Measurements from ENCODE around the gene SLC1A2.

The SLC1A2 gene

DNA sequence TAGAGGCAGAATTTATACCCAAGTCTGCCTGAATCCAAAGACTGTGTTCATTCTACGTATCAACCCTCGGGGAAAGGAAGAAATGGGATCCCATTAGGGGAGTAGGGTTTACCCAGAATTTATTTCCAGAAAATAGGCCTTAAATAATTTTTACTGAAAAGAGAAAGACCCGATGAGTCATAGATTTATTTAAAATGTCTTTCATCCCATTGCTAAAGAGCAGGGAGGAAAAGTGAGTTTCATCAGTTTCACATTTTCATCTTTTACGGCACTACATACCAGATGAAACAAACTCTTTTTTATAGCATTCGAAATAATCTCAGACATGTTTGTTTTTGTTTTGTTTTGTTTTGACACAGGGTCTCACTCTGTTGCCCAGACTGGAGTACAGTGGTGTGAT, 31.3 kb downstream of the SLC1A2 start:
- POLR2A ChIA-PET = no interaction called here
- no peak for DNase-seq (ENCODE audit: extremely low spot score)

DNA sequence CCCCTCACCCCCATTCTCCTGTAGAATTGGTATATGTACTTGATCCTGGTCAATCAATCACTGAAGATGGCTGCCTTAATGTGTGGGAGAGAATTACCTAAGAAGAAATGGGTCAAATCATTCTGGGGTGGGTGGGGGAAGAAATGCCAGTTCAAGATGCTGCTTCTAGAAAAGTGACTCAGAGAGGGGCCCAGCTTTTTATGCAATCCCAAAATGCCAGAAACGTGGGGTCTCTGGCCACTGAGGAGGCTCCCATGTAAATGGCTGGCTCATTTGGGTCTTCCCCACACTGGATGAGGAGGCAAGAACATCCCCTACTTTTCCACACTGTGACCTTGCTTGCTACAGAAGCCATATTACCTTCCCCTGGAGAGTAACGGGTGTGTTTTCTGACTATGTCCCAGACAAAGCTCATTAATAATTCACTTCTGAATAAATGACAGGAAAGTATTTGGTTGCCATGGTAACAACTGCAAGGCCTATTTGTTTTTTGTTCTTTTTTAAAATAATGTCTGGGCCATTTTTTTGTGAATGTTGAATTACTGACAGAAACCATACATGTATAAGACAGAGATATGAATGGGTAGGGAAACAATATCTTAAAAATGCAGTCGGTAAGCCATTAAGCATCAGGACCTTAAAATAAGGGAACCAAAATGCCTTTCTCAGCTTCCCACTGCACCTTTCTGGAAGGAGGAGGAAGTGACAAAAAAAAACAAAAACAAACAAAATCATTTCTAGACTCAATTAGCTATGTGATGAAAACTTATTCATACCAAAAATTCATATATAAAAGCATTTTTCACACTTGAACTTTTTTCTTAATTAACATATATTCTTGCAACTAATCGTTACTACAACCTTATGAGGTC, 32.0 kb downstream of the SLC1A2 start:
- POLR2A ChIA-PET = no interaction called here
- TF ChIP-seq TARDBP (IDR thresholded peaks at IDR 0.05) = no peak
- no peak for TF ChIP-seq L3MBTL2 (conservative IDR thresholded peaks at IDR 0.05)
- no peak for TF ChIP-seq FOXM1 (IDR thresholded peaks at IDR 0.05; ENCODE audit: borderline replicate concordance)
- TF ChIP-seq BHLHE40 (IDR thresholded peaks at IDR 0.05; ENCODE audit: borderline replicate concordance) = no peak
- no peak for DNase-seq (ENCODE audit: extremely low spot score)
- CTCF ChIA-PET = no interaction called here

More for the DNA sequence above, 31.3 kb downstream of the SLC1A2 start:
- TF ChIP-seq HDGF (IDR thresholded peaks at IDR 0.05; ENCODE audit: borderline replicate concordance) (no peak), LEF1 (IDR thresholded peaks at IDR 0.05; ENCODE audit: borderline replicate concordance) (no peak), SUZ12 (IDR thresholded peaks at IDR 0.05) (no peak), ZNF384 (IDR thresholded peaks at IDR 0.05) (no peak), ELF4 (IDR thresholded peaks at IDR 0.05) (no peak), BHLHE40 (IDR thresholded peaks at IDR 0.05; ENCODE audit: borderline replicate concordance) (no peak), FOXM1 (IDR thresholded peaks at IDR 0.05; ENCODE audit: borderline replicate concordance) (no peak), CTBP1 (IDR thresholded peaks at IDR 0.05; ENCODE audit: borderline replicate concordance) (no peak), NFRKB (IDR thresholded peaks at IDR 0.05) (no peak), FOXK2 (IDR thresholded peaks at IDR 0.05) (no peak), ARNT (IDR thresholded peaks at IDR 0.05) (no peak), L3MBTL2 (conservative IDR thresholded peaks at IDR 0.05) (no peak), TARDBP (IDR thresholded peaks at IDR 0.05) (no peak)
- TF ChIP-seq, protein P1, sequence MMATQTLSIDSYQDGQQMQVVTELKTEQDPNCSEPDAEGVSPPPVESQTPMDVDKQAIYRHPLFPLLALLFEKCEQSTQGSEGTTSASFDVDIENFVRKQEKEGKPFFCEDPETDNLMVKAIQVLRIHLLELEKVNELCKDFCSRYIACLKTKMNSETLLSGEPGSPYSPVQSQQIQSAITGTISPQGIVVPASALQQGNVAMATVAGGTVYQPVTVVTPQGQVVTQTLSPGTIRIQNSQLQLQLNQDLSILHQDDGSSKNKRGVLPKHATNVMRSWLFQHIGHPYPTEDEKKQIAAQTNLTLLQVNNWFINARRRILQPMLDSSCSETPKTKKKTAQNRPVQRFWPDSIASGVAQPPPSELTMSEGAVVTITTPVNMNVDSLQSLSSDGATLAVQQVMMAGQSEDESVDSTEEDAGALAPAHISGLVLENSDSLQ (IDR thresholded peaks at IDR 0.05) = no peak
- CTCF ChIA-PET = no interaction called here

DNA sequence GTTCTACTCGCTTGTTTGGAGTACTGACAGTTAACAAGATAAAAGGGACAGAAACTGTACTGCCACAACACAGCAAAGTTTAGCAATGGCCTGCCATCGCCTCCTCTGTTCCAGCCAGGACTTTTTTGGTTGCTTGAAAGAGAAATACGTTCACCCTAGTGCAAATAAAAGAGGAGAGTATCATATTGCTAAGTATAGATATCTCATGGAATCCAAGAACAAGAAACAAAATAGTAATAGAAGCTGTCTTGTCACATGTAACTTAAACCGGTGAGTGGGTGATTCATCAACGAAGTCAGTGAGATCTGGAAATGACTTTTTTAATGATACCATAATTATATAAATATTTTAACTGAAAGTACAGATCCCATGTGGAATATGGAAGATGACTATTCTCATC, 35.4 kb downstream of the SLC1A2 start:
- CTCF ChIA-PET = no interaction called here
- TF ChIP-seq ELF4 (IDR thresholded peaks at IDR 0.05) = no peak
- TF ChIP-seq SUZ12 (IDR thresholded peaks at IDR 0.05) = no peak
- TF ChIP-seq ARNT (IDR thresholded peaks at IDR 0.05) = no peak
- no peak for TF ChIP-seq LEF1 (IDR thresholded peaks at IDR 0.05; ENCODE audit: borderline replicate concordance)
- TF ChIP-seq FOXM1 (IDR thresholded peaks at IDR 0.05; ENCODE audit: borderline replicate concordance) = no peak
- TF ChIP-seq ZNF384 (IDR thresholded peaks at IDR 0.05) = no peak
- TF ChIP-seq BHLHE40 (IDR thresholded peaks at IDR 0.05; ENCODE audit: borderline replicate concordance) = no peak
- TF ChIP-seq NFRKB (IDR thresholded peaks at IDR 0.05) = no peak
- DNase-seq (ENCODE audit: extremely low spot score) = no peak
- POLR2A ChIA-PET = no interaction called here

DNA sequence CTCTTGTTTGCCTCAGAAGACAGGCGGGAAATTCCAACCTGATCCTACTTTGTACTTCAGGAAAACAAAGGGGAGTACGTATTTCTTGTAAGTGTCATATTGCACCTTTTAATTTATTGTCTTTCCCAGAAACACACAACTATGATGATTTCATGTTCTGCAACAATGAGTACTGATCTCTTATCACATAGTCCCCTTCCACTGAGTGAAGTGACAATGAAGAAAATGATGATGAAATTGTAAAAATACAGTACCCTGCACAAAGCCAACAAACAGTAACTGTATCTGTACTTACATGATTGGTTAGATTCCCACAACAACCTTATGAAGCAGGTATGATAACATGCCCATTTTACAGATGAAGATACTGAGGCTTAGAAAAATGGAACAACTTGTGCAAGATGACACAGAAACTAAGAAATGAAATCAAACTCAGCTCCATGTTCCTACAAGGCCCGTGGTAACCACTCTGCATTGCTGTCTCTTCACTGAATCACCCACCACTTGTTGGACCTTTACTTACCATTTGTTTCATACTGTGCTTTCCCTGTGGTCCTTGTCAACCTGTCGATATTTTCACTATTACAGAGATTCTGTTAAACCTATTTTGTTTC, 37.5 kb downstream of the SLC1A2 start:
- ChIA-PET CTCF (no interaction called here), POLR2A (no interaction called here)
- DNase-seq (ENCODE audit: extremely low spot score) = no peak
- TF ChIP-seq ELF4 (IDR thresholded peaks at IDR 0.05) (no peak), LEF1 (IDR thresholded peaks at IDR 0.05; ENCODE audit: borderline replicate concordance) (no peak), CTBP1 (IDR thresholded peaks at IDR 0.05; ENCODE audit: borderline replicate concordance) (no peak), SP1 (IDR thresholded peaks at IDR 0.05) (no peak), TARDBP (IDR thresholded peaks at IDR 0.05) (no peak), FOXK2 (IDR thresholded peaks at IDR 0.05) (no peak), HDGF (IDR thresholded peaks at IDR 0.05; ENCODE audit: borderline replicate concordance) (no peak), L3MBTL2 (conservative IDR thresholded peaks at IDR 0.05) (no peak), NFRKB (IDR thresholded peaks at IDR 0.05) (no peak), FOXM1 (IDR thresholded peaks at IDR 0.05; ENCODE audit: borderline replicate concordance) (no peak), FOXA1 (IDR thresholded peaks at IDR 0.05) (no peak)
- TF ChIP-seq, protein P1 (IDR thresholded peaks at IDR 0.05) = no peak

DNA sequence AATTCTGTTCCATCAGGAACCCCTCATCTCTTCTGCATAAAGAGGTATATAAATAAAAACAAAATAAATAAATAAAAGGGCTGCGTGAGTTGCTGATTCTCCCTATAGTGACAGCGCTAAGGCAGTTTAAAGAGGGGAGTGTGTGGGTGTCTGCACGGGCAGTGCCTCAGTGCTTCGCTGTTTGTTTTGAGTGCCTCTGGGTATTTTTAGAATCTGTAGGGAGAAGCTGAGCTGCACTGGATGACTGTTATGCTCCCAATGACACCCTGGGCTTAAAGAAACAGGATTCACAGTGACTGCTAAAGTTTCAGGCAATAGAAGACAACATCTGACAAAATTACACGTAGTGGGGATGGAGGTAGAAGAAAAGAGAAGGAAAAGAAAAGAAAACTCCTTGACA, 38.8 kb downstream of the SLC1A2 start:
- DNase-seq (ENCODE audit: extremely low spot score) = no peak
- ChIA-PET CTCF (interaction anchor here (0.6 kb wide), 1 partner anchor 68 kb away, joined by 3 read pairs; no protein-coding TSS in a partner anchor), POLR2A (no interaction called here)
- TF ChIP-seq ELF4 (IDR thresholded peaks at IDR 0.05) = no peak
- no peak for TF ChIP-seq ARNT (IDR thresholded peaks at IDR 0.05)
- no peak for TF ChIP-seq CTBP1 (IDR thresholded peaks at IDR 0.05; ENCODE audit: borderline replicate concordance)
- no peak for TF ChIP-seq FOXK2 (IDR thresholded peaks at IDR 0.05)
- TF ChIP-seq TARDBP (IDR thresholded peaks at IDR 0.05) = no peak
- TF ChIP-seq SUZ12 (IDR thresholded peaks at IDR 0.05) = no peak
- no peak for TF ChIP-seq FOXA1 (IDR thresholded peaks at IDR 0.05)
- no peak for TF ChIP-seq ZNF384 (IDR thresholded peaks at IDR 0.05)

DNA sequence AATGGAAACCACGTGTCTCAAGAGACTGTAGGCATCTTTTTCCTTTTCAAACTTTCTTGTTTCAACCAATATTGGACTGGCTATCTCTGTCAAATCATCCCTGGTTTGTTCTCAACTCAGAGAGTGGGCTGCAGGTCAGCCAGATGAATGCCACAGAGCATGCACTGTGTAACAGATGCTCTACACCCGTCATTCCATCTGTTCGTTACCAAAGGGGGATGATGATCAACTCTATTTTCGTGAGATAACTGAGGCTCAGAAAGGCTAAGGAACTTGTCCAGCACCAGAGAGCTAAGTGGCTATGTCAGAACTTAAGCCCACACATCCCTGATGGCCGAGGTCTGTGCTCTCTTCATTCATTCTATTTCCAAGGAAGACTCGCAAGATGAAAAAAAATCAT, 42.1 kb downstream of the SLC1A2 start:
- CTCF ChIA-PET = interaction anchor here (0.7 kb wide), 1 partner anchor 13 kb away, joined by 3 read pairs; no protein-coding TSS in a partner anchor
- POLR2A ChIA-PET = no interaction called here
- TF ChIP-seq L3MBTL2 (conservative IDR thresholded peaks at IDR 0.05) (no peak), FOXM1 (IDR thresholded peaks at IDR 0.05; ENCODE audit: borderline replicate concordance) (no peak), ELF4 (IDR thresholded peaks at IDR 0.05) (no peak), CTBP1 (IDR thresholded peaks at IDR 0.05; ENCODE audit: borderline replicate concordance) (no peak), ARNT (IDR thresholded peaks at IDR 0.05) (no peak), FOXK2 (IDR thresholded peaks at IDR 0.05) (no peak)
- no peak for DNase-seq (ENCODE audit: extremely low spot score)

DNA sequence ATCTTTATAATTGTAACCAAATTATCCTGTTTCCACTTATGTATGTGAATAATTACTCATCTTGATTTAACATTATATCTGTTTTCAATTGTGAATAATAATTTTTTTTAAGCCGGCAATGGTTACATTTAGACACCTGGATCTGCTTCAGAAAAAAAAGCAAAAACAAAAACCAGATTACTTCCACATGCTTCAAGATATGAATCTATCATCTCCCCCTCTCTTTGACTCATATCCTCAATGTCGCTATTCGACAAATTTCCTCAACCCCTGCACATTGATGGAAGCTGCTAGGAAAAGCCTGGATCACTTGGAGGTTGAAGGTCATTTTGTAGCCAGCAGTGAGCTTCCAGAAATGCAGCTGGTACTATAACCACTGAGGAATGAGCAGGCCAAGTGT, 42.7 kb downstream of the SLC1A2 start:
- no peak for DNase-seq (ENCODE audit: extremely low spot score)
- ChIA-PET POLR2A (no interaction called here), CTCF (no interaction called here)
- TF ChIP-seq SP1 (IDR thresholded peaks at IDR 0.05) (no peak), ELF4 (IDR thresholded peaks at IDR 0.05) (no peak), SUZ12 (IDR thresholded peaks at IDR 0.05) (no peak), ZNF384 (IDR thresholded peaks at IDR 0.05) (no peak), FOXM1 (IDR thresholded peaks at IDR 0.05; ENCODE audit: borderline replicate concordance) (no peak), LEF1 (IDR thresholded peaks at IDR 0.05; ENCODE audit: borderline replicate concordance) (no peak), FOXK2 (IDR thresholded peaks at IDR 0.05) (no peak), CTBP1 (IDR thresholded peaks at IDR 0.05; ENCODE audit: borderline replicate concordance) (no peak), BHLHE40 (IDR thresholded peaks at IDR 0.05; ENCODE audit: borderline replicate concordance) (no peak), FOXA1 (IDR thresholded peaks at IDR 0.05) (no peak), TARDBP (IDR thresholded peaks at IDR 0.05) (no peak), ARNT (IDR thresholded peaks at IDR 0.05) (no peak), NFRKB (IDR thresholded peaks at IDR 0.05) (no peak), HDGF (IDR thresholded peaks at IDR 0.05; ENCODE audit: borderline replicate concordance) (no peak), L3MBTL2 (conservative IDR thresholded peaks at IDR 0.05) (no peak)
- TF ChIP-seq, protein P1 (IDR thresholded peaks at IDR 0.05) = no peak

All from HEK293T (cell line).